GM21576 (cell line): ENCODE results near the gene MAIP1.
"Not testable (repeated sequence)": the region's sequence is repeated elsewhere in the genome, so short reads cannot be mapped to it uniquely, and the experiment has no call there.

ENCODE experiments used
- ATAC-seq: cut with Tn5 transposase; IDR thresholded peaks from one replicate; pipeline ENCODE4 v1.9.1; 2021; ENCODE audit warnings: mild to moderate bottlenecking, moderate library complexity; ENCODE audit not compliant: unreplicated experiment

MAIP1 gene

GRCh38 chr2:199955339-199956061 lies at the start of gene MAIP1, which contains the start of gene TYW5:
Gene MAIP1, plus strand, starts transcription at chr2:199955582. Its CDS starts 217 bp downstream, at chr2:199955799.
Gene TYW5, minus strand, starts transcription at chr2:199955491. Its CDS starts 21 bp downstream, at chr2:199955470.
- peak; percentile 83 for ATAC-seq

- ATAC-seq, result no peak
These were observed 48.2 kb upstream of the MAIP1 start for GRCh38 chr2:199907008-199907714.

- ATAC-seq, result no peak
These were observed 44.9 kb upstream of the MAIP1 start for GRCh38 chr2:199910338-199911051.

- ATAC-seq, result peak; percentile 92
These were observed 44.1 kb upstream of the MAIP1 start, which contains the start of gene C2orf69 for GRCh38 chr2:199911052-199911876. Gene C2orf69, plus strand, starts transcription at chr2:199911293. Its CDS starts 146 bp downstream, at chr2:199911439.

- ATAC-seq, result no peak
These were observed 43.6 kb upstream of the MAIP1 start for GRCh38 chr2:199911877-199912161.

- ATAC-seq, result not testable (repeated sequence)
These were observed 42.7 kb upstream of the MAIP1 start for GRCh38 chr2:199912553-199913114.

- ATAC-seq, result no peak
These were observed 40.9 kb upstream of the MAIP1 start for GRCh38 chr2:199914372-199914958.

GRCh38 chr2:199916980-199917379 lies 38.4 kb upstream of the MAIP1 start:
- ATAC-seq, result no peak

- no peak for ATAC-seq
These were observed 32.5 kb upstream of the MAIP1 start for GRCh38 chr2:199922856-199923255.

GRCh38 chr2:199923924-199924323 lies 31.5 kb upstream of the MAIP1 start:
- no peak for ATAC-seq

GRCh38 chr2:199926806-199927205 lies 28.6 kb upstream of the MAIP1 start:
- ATAC-seq, result no peak

- no peak for ATAC-seq
These were observed 27.2 kb upstream of the MAIP1 start for GRCh38 chr2:199928226-199928625.

GRCh38 chr2:199928626-199929025 lies 26.8 kb upstream of the MAIP1 start:
- no peak for ATAC-seq

- ATAC-seq, result no peak
These were observed 26.1 kb upstream of the MAIP1 start for GRCh38 chr2:199929262-199929661.

- ATAC-seq, result no peak
These were observed 23.0 kb upstream of the MAIP1 start for GRCh38 chr2:199932312-199932855.

GRCh38 chr2:199933466-199933865 lies 21.9 kb upstream of the MAIP1 start:
- no peak for ATAC-seq

- no peak for ATAC-seq
These were observed 18.8 kb upstream of the MAIP1 start for GRCh38 chr2:199936554-199936953.

- ATAC-seq, result no peak
These were observed 15.0 kb upstream of the MAIP1 start for GRCh38 chr2:199940373-199940772.

GRCh38 chr2:199943373-199943772 lies 12.0 kb upstream of the MAIP1 start:
- no peak for ATAC-seq

- no peak for ATAC-seq
These were observed 9.2 kb upstream of the MAIP1 start for GRCh38 chr2:199946196-199946595.
